H1 (cell line): ENCODE measurements around the gene DBNDD2. TPM values are rescaled to one million over a fixed set of nuclear protein-coding genes. Genes with fewer than 3 reads are reported as not detected.

Source experiments
- CTCF ChIA-PET: fragments of 300-600 bp; sonication (Branson Sonifier 250); formaldehyde crosslinking; loops from one replicate; lab custom pipeline; 2021; ENCODE audit not compliant: partially characterized antibody; lab: Charles Lee
- POLR2A ChIA-PET: fragments of 300-600 bp; sonication (Branson Sonifier 250); formaldehyde crosslinking; loops from one replicate; lab custom pipeline; 2021; ENCODE audit warnings: inconsistent platforms; ENCODE audit not compliant: partially characterized antibody; lab: Charles Lee
- DNase-seq, 2 experiments: peaks; one replicate each; pipeline versions ENCODE4 v3.0.0 to v3.0.0-alpha.2; 2010 to 2022; ENCODE audit warnings: low spot score in 2 of 2, low read depth in 1 of 2, mixed read lengths in 1 of 2
- FAIRE-seq: peaks from 2 replicates; lab custom pipeline; 2011; peaks lifted over from hg19 to GRCh38; lab: Jason Lieb, UNC
- H2AFZ ChIP-seq: 2 replicates; pipeline ENCODE4 v1.8.1; 2012; ENCODE audit warnings: low read length, inconsistent platforms
- H2AK5ac ChIP-seq: 2 replicates; pipeline ENCODE4 v1.6.1; 2013; ENCODE audit warnings: low read depth, low read length
- H2BK120ac ChIP-seq: replicated peaks from 2 replicates; pipeline ENCODE3; 2013; ENCODE audit warnings: low read depth, low read length, inconsistent platforms
- H2BK12ac ChIP-seq: 2 replicates; pipeline ENCODE4 v1.6.1; 2013; ENCODE audit warnings: low read depth, low read length
- H2BK15ac ChIP-seq: 2 replicates; pipeline ENCODE4 v1.6.1; 2013; ENCODE audit warnings: low read length
- H2BK20ac ChIP-seq: 2 replicates; pipeline ENCODE4 v1.6.1; 2013; ENCODE audit warnings: low read length
- H2BK5ac ChIP-seq: 2 replicates; pipeline ENCODE4 v1.6.1; 2013; ENCODE audit warnings: low read depth, low read length
- H3K14ac ChIP-seq: 2 replicates; pipeline ENCODE4 v1.6.1; 2013; ENCODE audit warnings: inconsistent platforms; ENCODE audit not compliant: insufficient read length
- H3K18ac ChIP-seq: 2 replicates; pipeline ENCODE4 v1.6.1; 2013; ENCODE audit warnings: low read length; ENCODE audit errors: extremely low read depth
- H3K23ac ChIP-seq: 2 replicates; pipeline ENCODE4 v1.6.1; 2013; ENCODE audit warnings: inconsistent platforms; ENCODE audit not compliant: insufficient read length
- H3K23me2 ChIP-seq: 2 replicates; pipeline ENCODE4 v1.6.1; 2013; ENCODE audit warnings: low read depth, low read length
- H3K27ac ChIP-seq: 2 replicates; pipeline ENCODE4 v1.6.1; 2011; ENCODE audit warnings: low read depth, low read length, inconsistent platforms
- H3K27me3 ChIP-seq, 4 experiments: replicated peaks in 1 of 4; 1 replicate in 1 of 4; 2 replicates in 3 of 4; pipeline versions ENCODE4 v1.6.1 to v1.8.1; 2011 to 2013; ENCODE audit warnings: low read length in 3 of 4, mild to moderate bottlenecking in 3 of 4, inconsistent platforms in 2 of 4, mixed read lengths in 2 of 4, moderate library complexity in 1 of 4; ENCODE audit not compliant: control insufficient read depth in 3 of 4, insufficient read depth in 3 of 4; ENCODE audit errors: extremely low read depth in 1 of 4
- H3K36me3 ChIP-seq, 4 experiments: 2 replicates each; pipeline versions ENCODE4 v1.6.1 to v1.8.1; 2011 to 2013; ENCODE audit warnings: mild to moderate bottlenecking in 4 of 4, low read length in 3 of 4, moderate library complexity in 2 of 4, control low read depth in 1 of 4, inconsistent platforms in 1 of 4; ENCODE audit not compliant: insufficient read depth in 4 of 4, control insufficient read depth in 2 of 4
- H3K4ac ChIP-seq: replicated peaks from 2 replicates; pipeline ENCODE3; 2013; ENCODE audit warnings: low read length, low read depth, mixed read lengths, inconsistent platforms; ENCODE audit not compliant: insufficient read length
- H3K4me1 ChIP-seq, 4 experiments: replicated peaks in 1 of 4; 1 replicate in 1 of 4; 2 replicates in 3 of 4; pipeline versions ENCODE4 v1.6.1 to v1.8.1; 2011 to 2013; ENCODE audit warnings: low read length in 3 of 4, inconsistent platforms in 2 of 4, mixed read lengths in 1 of 4; ENCODE audit not compliant: insufficient read depth in 4 of 4, control insufficient read depth in 3 of 4
- H3K4me2 ChIP-seq, 2 experiments: 2 replicates each; pipeline versions ENCODE4 v1.6.1 to v1.8.1; 2011 to 2013; ENCODE audit warnings: low read depth in 2 of 2, low read length in 2 of 2, control low read depth in 1 of 2, inconsistent platforms in 1 of 2, mild to moderate bottlenecking in 1 of 2; ENCODE audit not compliant: insufficient read depth in 1 of 2
- H3K4me3 ChIP-seq, 4 experiments: fragments of 200-600, 300-600 bp in 1 of 4; sonication (generic), shearing (Covaris generic), sonication (Bioruptor Twin) in 1 of 4; 2 replicates each; pipeline versions ENCODE4 v1.5.1 to v1.8.1; 2011 to 2016; ENCODE audit warnings: low read length in 4 of 4, low read depth in 3 of 4, control low read depth in 2 of 4, inconsistent platforms in 2 of 4, mild to moderate bottlenecking in 2 of 4, mixed read lengths in 1 of 4, moderate library complexity in 1 of 4; ENCODE audit not compliant: insufficient read depth in 2 of 4; ENCODE audit errors: extremely low read depth in 1 of 4
- H3K56ac ChIP-seq: replicated peaks from 2 replicates; pipeline ENCODE3; 2013; ENCODE audit warnings: low read depth, mild to moderate bottlenecking, mixed read lengths, low read length, inconsistent platforms; ENCODE audit not compliant: insufficient read length
- H3K79me1 ChIP-seq: 2 replicates; pipeline ENCODE4 v1.6.1; 2013; ENCODE audit warnings: low read depth, low read length, control low read depth
- H3K79me2 ChIP-seq, 2 experiments: 2 replicates each; pipeline versions ENCODE4 v1.6.1 to v1.8.1; 2012 to 2013; ENCODE audit warnings: low read length in 2 of 2, mild to moderate bottlenecking in 2 of 2, inconsistent platforms in 1 of 2; ENCODE audit not compliant: insufficient read depth in 2 of 2, control insufficient read depth in 1 of 2
- H3K9ac ChIP-seq, 4 experiments: replicated peaks in 1 of 4; 1 replicate in 1 of 4; 2 replicates in 3 of 4; pipeline versions ENCODE4 v1.6.1 to v1.8.1; 2011 to 2013; ENCODE audit warnings: low read depth in 3 of 4, low read length in 3 of 4, control low read depth in 2 of 4, mild to moderate bottlenecking in 2 of 4, moderate library complexity in 2 of 4, inconsistent platforms in 1 of 4; ENCODE audit errors: extremely low read depth in 1 of 4
- H3K9me3 ChIP-seq, 2 experiments: 2 replicates each; pipeline versions ENCODE4 v1.6.1 to v1.8.1; 2012 to 2013; ENCODE audit warnings: mild to moderate bottlenecking in 2 of 2, moderate library complexity in 2 of 2, control low read depth in 1 of 2, inconsistent platforms in 1 of 2, low read depth in 1 of 2, low read length in 1 of 2, mixed read lengths in 1 of 2; ENCODE audit not compliant: insufficient read depth in 2 of 2
- H4K20me1 ChIP-seq, 2 experiments: replicated peaks in 1 of 2; 2 replicates each; pipeline versions ENCODE3 to v1.8.1; 2011 to 2013; ENCODE audit warnings: inconsistent platforms in 2 of 2, low read length in 2 of 2, mild to moderate bottlenecking in 1 of 2; ENCODE audit not compliant: insufficient read depth in 2 of 2, control insufficient read depth in 1 of 2
- H4K5ac ChIP-seq: 2 replicates; pipeline ENCODE4 v1.6.1; 2013; ENCODE audit warnings: low read length, low read depth, mixed read lengths, inconsistent platforms; ENCODE audit not compliant: insufficient read length
- H4K8ac ChIP-seq: 2 replicates; pipeline ENCODE4 v1.8.0; 2013; ENCODE audit warnings: mild to moderate bottlenecking, moderate library complexity, low read length, inconsistent platforms; ENCODE audit not compliant: insufficient read depth; ENCODE audit errors: extremely low read depth
- H4K91ac ChIP-seq: replicated peaks from 2 replicates; pipeline ENCODE3; 2013; ENCODE audit warnings: low read length, mixed read lengths, inconsistent platforms; ENCODE audit not compliant: insufficient read length
- BRCA1 ChIP-seq: IDR thresholded peaks from 2 replicates; pipeline ENCODE4 v1.6.1; 2012; ENCODE audit warnings: low read depth, low read length, improper control_type of control experiment
- CEBPB ChIP-seq: IDR thresholded peaks from 2 replicates; pipeline ENCODE4 v1.6.1; 2012; ENCODE audit warnings: low read depth, low read length
- CTBP2 ChIP-seq: IDR thresholded peaks from 2 replicates; pipeline ENCODE4 v1.7.0; 2011; ENCODE audit warnings: borderline replicate concordance, mild to moderate bottlenecking, moderate library complexity, mixed read lengths, low read length; ENCODE audit not compliant: insufficient read depth, insufficient read length
- GABPA ChIP-seq: IDR thresholded peaks from 2 replicates; pipeline ENCODE4 v1.6.1; 2011; ENCODE audit warnings: mild to moderate bottlenecking, low read length, moderate library complexity, borderline replicate concordance; ENCODE audit not compliant: insufficient read depth
- GTF2F1 ChIP-seq: IDR thresholded peaks from 2 replicates; pipeline ENCODE4 v1.6.1; 2012; ENCODE audit warnings: low read depth, low read length, improper control_type of control experiment, borderline replicate concordance
- RAD21 ChIP-seq, 2 experiments: IDR thresholded peaks in 1 of 2; conservative IDR thresholded peaks in 1 of 2; 2 replicates each; pipeline ENCODE4 v1.6.1; 2011; ENCODE audit warnings: low read depth in 2 of 2, low read length in 2 of 2, improper control_type of control experiment in 1 of 2, inconsistent platforms in 1 of 2, mild to moderate bottlenecking in 1 of 2, moderate library complexity in 1 of 2
- RBBP5 ChIP-seq: IDR thresholded peaks from 2 replicates; pipeline ENCODE4 v1.7.1; 2012; ENCODE audit warnings: low read depth, mild to moderate bottlenecking, inconsistent platforms, low read length, moderate library complexity, borderline replicate concordance
- RNF2 ChIP-seq: fragments of 200-900, 300-1000 bp; sonication (generic); IDR thresholded peaks from 2 replicates; pipeline ENCODE4 v1.7.1; 2016; ENCODE audit warnings: borderline replicate concordance, low read depth, mild to moderate bottlenecking, antibody characterized with exemption, low read length; ENCODE audit not compliant: poor library complexity, severe bottlenecking; ENCODE audit errors: missing control alignments
- SIRT6 ChIP-seq: IDR thresholded peaks from one replicate; pipeline ENCODE4 v1.7.1; 2012; ENCODE audit warnings: low read length, inconsistent platforms
- TEAD4 ChIP-seq: IDR thresholded peaks from 2 replicates; pipeline ENCODE4 v1.6.1; 2012; ENCODE audit warnings: low read depth, low read length, inconsistent platforms, mixed read lengths
- WGBS, 2 experiments: shearing (Covaris generic) in 1 of 2; methylation state at CpG; one replicate each; pipeline versions ENCODE4 v1.1.6 to v1.1.7; 2013 to 2015; ENCODE audit warnings: low lambda C conversion rate in 2 of 2, mixed read lengths in 2 of 2, inconsistent platforms in 1 of 2, low coverage in 1 of 2, missing lambda C conversion rate in 1 of 2; ENCODE audit not compliant: insufficient replicate concordance in 2 of 2, insufficient coverage in 1 of 2, insufficient read length in 1 of 2; ENCODE audit errors: extremely low coverage in 1 of 2, missing lambda C conversion rate in 1 of 2; 5-methylcytosine and 5-hydroxymethylcytosine counted together
- polyA plus RNA-seq, 7 experiments: library from polyadenylated mRNA; depleted of rRNA in 3 of 7; stranded (reverse) in 5 of 7; unstranded in 2 of 7; fragments of >200 nt in 5 of 7; fragments of 200-250 nt in 2 of 7; gene quantifications; 1 replicate in 5 of 7; 2 replicates in 1 of 7; 4 replicates in 1 of 7; pipeline versions ENCODE4 v1.2.1 to v1.2.3, GENCODE V29; 2011 to 2013; ENCODE audit warnings: missing spikeins in 2 of 7, mixed read lengths in 2 of 7
- total RNA-seq: library from RNA; stranded (reverse); fragmentation: NEBNext Ultra II Directional; extraction: Animal tissue kit (Norgen Biotek cat#: 25700); gene quantifications from 2 replicates; pipeline ENCODE4 v1.2.1, GENCODE V29; 2021

DBNDD2 gene
- total and polyA plus RNA-seq, 2 of the 8 experiments (the other 6 are each of a cell fraction or from before 2014, with no cell fraction given) = 55.8 to 96.3 TPM

GRCh38 chr20:45452772-45453691 is 44.9 kb downstream of the DBNDD2 start:
- Histone ChIP-seq H3K79me2 (no peaks in the 10 kb centered on the region), H3K4me3 (no peak overlapping the region), H2BK20ac (no peak overlapping the region), H3K14ac (no peak overlapping the region), H3K56ac (no peak overlapping the region), H4K91ac (no peak overlapping the region), H3K18ac (no peak overlapping the region), H4K20me1 (no peaks in the 10 kb centered on the region), H2BK12ac (no peak overlapping the region), H3K27ac (no peak overlapping the region), H4K8ac (no peak overlapping the region), H3K4me2 (no peak overlapping the region), H2BK15ac (no peak overlapping the region), H2BK5ac (no peak overlapping the region), H3K9ac (no peak overlapping the region), H2BK120ac (no peak overlapping the region), H3K4me1 (no peaks in the 10 kb centered on the region; a peak in 1 of 7 replicates), H3K9me3 (no peaks in the 10 kb centered on the region), H3K79me1 (no peaks in the 10 kb centered on the region), H3K4ac (no peak overlapping the region), H3K27me3 (no peaks in the 10 kb centered on the region), H2AK5ac (no peak overlapping the region; the same call in 1 of the 2 replicates), H3K23me2 (no peaks in the 10 kb centered on the region), H4K5ac (no peak overlapping the region), H3K23ac (no peak overlapping the region), H2AFZ (no peak overlapping the region), H3K36me3 (no peaks in the 10 kb centered on the region)
- CTCF ChIA-PET = interaction anchor here (0.7 to 18.5 kb wide), 22 partner anchors 3 to 373 kb away, joined by 3 to 317 read pairs (median 6); partner anchors contain the start of genes SYS1, WFDC10A and WFDC2
- DNase-seq (no peak), FAIRE-seq (no peak)
- POLR2A ChIA-PET = interaction anchor here (0.8 to 2.9 kb wide), 5 partner anchors 15 to 90 kb away, joined by 3 to 9 read pairs (median 4); partner anchors contain the start of genes SYS1 and WFDC2
- WGBS, 2 experiments = 82% methylated on average over 4 of the region's 4 CpGs; no CpG with 5 or more reads in 1 of the 2 experiments
- no peak for TF ChIP-seq RAD21 (IDR thresholded peaks at IDR 0.05 in 1 of 2, conservative IDR thresholded peaks at IDR 0.05 in 1 of 2; ENCODE audit: low read depth in 2 of 2, low read length in 2 of 2)
- TF ChIP-seq TEAD4 = no peak
- no peak for TF ChIP-seq GABPA
- TF ChIP-seq RBBP5 = no peak
- no peak for TF ChIP-seq GTF2F1
- no peak for TF ChIP-seq BRCA1
- no peak for TF ChIP-seq CEBPB
- TF ChIP-seq CTBP2 = no peak
- no peak for TF ChIP-seq SIRT6
- no peak for TF ChIP-seq RNF2
